Body of pancreas (tissue), 4 donors: ENCODE data around the gene DGKI.

Source experiments
- POLR2A ChIP-seq, 3 donors: fragments of 450-650 bp; IDR thresholded peaks; one replicate each; pipeline ENCODE4 v1.6.1; 2016; ENCODE audit warnings: antibody characterized with exemption in 3 of 3, mild to moderate bottlenecking in 2 of 3
- TF ChIP-seq, protein P1 (sequence below), 7 experiments: fragments of 450-650 bp in 4 of 7; fragments of 200-600 bp in 3 of 7; sonication (generic) in 3 of 7; IDR thresholded peaks; one replicate each; pipeline ENCODE4 v1.5.1; 2016 to 2019; ENCODE audit warnings: antibody characterized with exemption in 7 of 7

DNA sequence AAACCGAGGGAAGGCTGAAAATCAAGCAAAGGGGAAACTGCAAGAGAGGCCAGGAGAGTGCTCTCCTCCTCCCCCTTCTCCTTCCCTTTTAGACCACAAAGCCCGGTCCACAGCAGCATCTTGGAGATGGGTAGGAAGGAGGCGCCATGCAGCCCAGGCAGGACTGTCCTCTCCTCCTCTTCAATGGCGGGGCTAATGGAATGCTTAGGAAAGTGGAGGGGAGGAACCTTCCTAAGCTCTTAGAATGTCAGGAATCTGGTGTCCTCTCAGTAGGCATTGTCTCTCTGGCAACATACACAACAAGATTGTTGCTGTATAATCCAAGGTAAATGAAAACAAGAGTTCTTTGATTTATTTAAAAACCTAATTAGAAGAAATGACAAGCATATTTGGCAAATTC lies 185.1 kb downstream of the DGKI start:
- TF ChIP-seq, protein P1, sequence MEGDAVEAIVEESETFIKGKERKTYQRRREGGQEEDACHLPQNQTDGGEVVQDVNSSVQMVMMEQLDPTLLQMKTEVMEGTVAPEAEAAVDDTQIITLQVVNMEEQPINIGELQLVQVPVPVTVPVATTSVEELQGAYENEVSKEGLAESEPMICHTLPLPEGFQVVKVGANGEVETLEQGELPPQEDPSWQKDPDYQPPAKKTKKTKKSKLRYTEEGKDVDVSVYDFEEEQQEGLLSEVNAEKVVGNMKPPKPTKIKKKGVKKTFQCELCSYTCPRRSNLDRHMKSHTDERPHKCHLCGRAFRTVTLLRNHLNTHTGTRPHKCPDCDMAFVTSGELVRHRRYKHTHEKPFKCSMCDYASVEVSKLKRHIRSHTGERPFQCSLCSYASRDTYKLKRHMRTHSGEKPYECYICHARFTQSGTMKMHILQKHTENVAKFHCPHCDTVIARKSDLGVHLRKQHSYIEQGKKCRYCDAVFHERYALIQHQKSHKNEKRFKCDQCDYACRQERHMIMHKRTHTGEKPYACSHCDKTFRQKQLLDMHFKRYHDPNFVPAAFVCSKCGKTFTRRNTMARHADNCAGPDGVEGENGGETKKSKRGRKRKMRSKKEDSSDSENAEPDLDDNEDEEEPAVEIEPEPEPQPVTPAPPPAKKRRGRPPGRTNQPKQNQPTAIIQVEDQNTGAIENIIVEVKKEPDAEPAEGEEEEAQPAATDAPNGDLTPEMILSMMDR (IDR thresholded peaks at IDR 0.05), result no peak
- TF ChIP-seq POLR2A (IDR thresholded peaks at IDR 0.05), result no peak
